ENCODE data around the gene ZPBP.

ZPBP gene, protein sequence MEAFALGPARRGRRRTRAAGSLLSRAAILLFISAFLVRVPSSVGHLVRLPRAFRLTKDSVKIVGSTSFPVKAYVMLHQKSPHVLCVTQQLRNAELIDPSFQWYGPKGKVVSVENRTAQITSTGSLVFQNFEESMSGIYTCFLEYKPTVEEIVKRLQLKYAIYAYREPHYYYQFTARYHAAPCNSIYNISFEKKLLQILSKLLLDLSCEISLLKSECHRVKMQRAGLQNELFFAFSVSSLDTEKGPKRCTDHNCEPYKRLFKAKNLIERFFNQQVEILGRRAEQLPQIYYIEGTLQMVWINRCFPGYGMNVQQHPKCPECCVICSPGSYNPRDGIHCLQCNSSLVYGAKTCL

DNA sequence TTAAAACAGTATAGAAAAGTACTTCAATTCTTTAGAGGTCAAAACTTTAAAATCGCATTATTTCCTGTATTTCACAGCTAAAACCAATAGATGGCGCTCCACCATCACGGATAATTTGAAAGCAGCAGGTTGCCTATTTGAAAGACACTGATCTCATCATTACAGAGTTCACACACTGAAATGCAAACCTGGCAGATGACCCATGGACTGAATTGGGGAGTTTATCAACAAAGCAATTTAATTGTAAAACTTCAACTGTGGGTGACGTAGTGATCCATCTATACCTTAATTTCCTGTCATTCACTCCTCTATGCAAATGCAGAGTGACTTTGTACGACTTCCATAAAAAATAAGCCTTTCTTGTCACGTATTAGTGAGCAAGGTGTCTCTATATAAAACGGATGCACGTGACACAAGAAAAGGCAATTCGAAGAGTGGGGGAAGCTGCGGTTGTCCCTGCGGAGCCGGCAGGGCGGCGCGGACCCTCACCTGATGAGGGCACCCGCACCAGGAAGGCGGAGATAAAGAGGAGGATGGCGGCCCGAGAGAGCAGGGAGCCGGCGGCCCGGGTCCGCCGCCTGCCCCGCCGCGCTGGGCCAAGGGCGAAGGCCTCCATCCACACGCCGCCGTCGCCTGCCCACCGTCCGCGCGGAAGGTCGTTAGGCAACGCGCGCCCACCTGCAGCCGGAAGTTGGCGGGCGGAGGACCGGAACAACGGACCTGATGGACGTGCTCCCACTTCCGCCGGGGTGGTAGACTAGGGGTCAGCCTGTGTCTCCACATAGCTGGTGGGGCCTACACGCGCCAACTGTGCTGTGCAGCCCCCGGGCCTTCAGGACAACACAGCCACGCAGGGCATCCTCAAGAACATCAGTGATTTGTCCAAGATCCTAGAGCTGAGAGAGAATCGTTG is at the start of gene ZPBP:
TSS of gene ZPBP (minus strand) at position 668 of the 913 bp plus-strand sequence. CDS start at position 616, 52 bp downstream.
- TF ChIP-seq, protein P1, sequence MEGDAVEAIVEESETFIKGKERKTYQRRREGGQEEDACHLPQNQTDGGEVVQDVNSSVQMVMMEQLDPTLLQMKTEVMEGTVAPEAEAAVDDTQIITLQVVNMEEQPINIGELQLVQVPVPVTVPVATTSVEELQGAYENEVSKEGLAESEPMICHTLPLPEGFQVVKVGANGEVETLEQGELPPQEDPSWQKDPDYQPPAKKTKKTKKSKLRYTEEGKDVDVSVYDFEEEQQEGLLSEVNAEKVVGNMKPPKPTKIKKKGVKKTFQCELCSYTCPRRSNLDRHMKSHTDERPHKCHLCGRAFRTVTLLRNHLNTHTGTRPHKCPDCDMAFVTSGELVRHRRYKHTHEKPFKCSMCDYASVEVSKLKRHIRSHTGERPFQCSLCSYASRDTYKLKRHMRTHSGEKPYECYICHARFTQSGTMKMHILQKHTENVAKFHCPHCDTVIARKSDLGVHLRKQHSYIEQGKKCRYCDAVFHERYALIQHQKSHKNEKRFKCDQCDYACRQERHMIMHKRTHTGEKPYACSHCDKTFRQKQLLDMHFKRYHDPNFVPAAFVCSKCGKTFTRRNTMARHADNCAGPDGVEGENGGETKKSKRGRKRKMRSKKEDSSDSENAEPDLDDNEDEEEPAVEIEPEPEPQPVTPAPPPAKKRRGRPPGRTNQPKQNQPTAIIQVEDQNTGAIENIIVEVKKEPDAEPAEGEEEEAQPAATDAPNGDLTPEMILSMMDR (IDR thresholded peaks at IDR 0.05; ENCODE audit: control insufficient read depth, extremely low read depth, insufficient read depth) = peak; percentile 73
- H3K4me3 ChIP-seq (ENCODE audit: low read depth, low read length) = no peak within 1 kb of the TSS
- peak; percentile 42 for DNase-seq (ENCODE audit: low read depth)

DNA sequence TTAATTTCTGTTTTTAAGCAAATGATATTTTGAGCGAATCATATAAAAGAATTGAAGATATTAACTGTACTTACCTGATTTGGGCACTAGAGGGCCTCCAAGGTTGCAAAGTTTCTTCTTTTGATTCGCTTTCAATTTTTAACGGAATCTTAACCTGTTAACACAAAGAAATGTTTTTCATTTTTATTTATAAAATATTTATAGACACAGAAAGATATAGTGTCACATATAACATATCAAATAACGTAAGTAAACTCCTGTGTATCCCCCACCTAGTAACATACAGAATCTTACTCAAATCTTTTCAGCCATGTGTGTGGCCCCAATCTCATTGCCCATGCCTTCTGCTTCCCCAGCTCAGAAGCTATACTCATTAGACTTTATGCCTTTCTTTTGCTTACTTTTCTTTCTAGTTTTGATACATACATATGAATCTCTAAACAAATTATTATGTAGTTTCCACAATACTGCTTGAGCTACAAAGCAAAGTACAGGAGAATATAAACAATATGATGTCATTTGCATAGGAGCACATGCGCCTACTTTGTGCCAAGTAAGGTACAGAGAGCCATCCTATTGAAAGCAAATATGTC is 49.5 kb upstream of the ZPBP start:
- H3K4me3 ChIP-seq (ENCODE audit: low read depth, low read length) = no peak overlapping the region
- TF ChIP-seq, protein P1 (IDR thresholded peaks at IDR 0.05; ENCODE audit: control insufficient read depth, extremely low read depth, insufficient read depth) = peak; percentile 50
- DNase-seq (ENCODE audit: low read depth) = peak; percentile 3

DNA sequence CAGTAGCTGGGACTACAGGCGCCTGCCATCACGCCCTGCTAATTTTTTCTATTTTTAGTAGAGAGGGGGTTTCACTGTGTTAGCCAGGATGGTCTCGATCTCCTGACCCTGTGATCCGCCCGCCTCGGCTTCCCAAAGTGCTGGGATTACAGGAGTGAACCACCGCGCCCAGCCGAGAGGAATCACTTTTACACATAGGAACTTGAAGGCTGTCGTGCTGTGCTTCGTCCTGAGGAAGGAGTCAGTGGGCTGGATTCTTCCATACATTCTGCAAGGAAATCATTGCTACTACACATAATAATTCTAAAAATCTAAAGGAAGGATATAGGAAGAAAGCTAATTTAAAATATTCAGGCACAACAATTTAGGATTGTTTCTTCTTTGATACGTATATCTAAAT is 48.8 kb upstream of the ZPBP start:
- H3K4me3 ChIP-seq (ENCODE audit: low read depth, low read length) = no peak overlapping the region
- TF ChIP-seq, protein P1 (IDR thresholded peaks at IDR 0.05; ENCODE audit: control insufficient read depth, extremely low read depth, insufficient read depth) = no peak
- DNase-seq (ENCODE audit: low read depth) = no peak

DNA sequence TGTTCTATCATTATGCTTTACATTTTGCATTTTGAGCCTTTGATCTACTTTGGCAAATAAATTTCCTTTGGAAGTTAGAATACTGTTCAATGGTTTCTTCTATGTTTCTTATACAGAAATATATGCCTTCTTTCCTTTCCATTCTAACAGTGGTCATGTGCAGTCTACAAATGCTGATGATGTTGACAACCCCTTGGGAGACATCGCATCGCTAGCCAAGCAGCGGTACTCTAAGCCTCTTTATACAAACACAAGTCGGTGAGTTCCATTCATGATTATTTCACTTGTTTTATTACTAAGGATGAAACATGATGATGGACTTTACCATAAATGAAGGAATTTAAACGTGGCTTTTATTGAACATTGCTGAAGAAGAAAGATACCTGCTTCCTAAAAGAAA is 48.1 kb upstream of the ZPBP start:
- TF ChIP-seq, protein P1 (IDR thresholded peaks at IDR 0.05; ENCODE audit: control insufficient read depth, extremely low read depth, insufficient read depth) = no peak
- no peak for DNase-seq (ENCODE audit: low read depth)
- H3K4me3 ChIP-seq (ENCODE audit: low read depth, low read length) = no peak overlapping the region

DNA sequence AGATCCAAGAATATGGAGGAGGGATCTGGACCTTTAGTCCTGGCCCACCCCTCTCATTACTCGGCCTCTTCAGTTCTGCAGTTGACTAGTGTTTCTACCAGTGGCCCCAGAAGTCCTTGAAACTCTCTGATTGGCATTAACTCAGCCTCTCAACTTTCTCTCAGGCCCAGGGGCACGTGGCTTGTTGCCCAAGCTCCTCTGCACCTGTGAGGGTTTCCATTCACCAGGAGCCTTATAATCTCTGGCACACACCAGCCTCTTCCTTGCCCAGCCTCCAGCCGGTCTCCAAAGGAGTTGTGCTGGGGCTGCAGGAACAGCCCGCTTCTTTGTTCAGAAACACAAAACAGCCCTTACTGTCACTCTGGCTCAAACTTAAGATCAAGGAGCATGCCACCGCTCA is 47.6 kb upstream of the ZPBP start:
- TF ChIP-seq, protein P1 (IDR thresholded peaks at IDR 0.05; ENCODE audit: control insufficient read depth, extremely low read depth, insufficient read depth) = no peak
- H3K4me3 ChIP-seq (ENCODE audit: low read depth, low read length) = no peak overlapping the region
- DNase-seq (ENCODE audit: low read depth) = no peak

DNA sequence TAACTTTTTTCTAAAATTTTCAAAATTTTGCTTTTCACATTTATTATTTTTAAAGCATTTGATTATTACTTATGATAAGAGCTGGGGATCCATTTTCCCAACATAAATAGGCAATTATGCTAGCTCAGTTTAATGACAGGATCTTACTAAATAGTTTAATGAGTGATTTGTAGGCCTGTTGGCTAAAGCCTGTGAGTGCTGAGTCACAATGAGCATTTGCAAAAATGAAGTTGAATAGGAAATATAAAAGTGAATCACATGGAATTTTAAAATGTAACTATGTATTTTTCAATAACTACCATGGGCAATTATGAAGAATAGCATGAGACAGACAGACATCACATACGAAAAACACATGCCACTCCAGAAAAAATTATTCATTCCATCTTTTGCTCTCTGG is 45.1 kb upstream of the ZPBP start:
- DNase-seq (ENCODE audit: low read depth) = no peak
- H3K4me3 ChIP-seq (ENCODE audit: low read depth, low read length) = no peak overlapping the region
- TF ChIP-seq, protein P1 (IDR thresholded peaks at IDR 0.05; ENCODE audit: control insufficient read depth, extremely low read depth, insufficient read depth) = no peak

All from LNCaP clone FGC (cell line).